DMS153 treated with DMSO at 0.1 percent for 48 hours (cell line): Measurements from ENCODE around the gene KRTAP2-1.
"Not testable (repeated sequence)": the region's sequence is repeated elsewhere in the genome, so short reads cannot be mapped to it uniquely, and the experiment has no call there.

Experiments
- DNase-seq: peaks from one replicate; lab custom pipeline; 2025; ENCODE audit not compliant: unreplicated experiment; lab: John Stamatoyannopoulos, UW

KRTAP2-1 gene

GRCh38 chr17:41013606-41014005 is 33.5 kb downstream of the KRTAP2-1 start:
- no peak for DNase-seq

DNA sequence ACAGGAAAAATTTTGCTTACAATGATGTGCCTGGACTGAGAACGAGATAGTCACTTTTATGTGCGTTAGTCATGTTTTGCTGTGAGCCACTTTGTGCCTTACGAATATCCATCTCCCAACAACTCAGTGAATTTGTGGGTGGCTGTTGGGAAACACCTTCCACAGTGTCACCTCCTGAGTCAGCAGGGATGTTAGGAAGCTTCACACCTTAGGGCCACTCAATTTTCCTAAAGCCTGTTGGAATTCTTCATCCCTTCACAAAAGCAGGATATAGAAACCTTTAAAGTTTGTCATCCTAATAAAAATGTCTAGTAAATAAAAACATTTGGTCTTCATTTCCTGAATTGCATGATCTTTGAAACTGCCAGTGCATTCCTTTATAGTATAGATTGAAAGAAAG is 33.9 kb downstream of the KRTAP2-1 start:
- no peak for DNase-seq

GRCh38 chr17:41012326-41013120 is 34.6 kb downstream of the KRTAP2-1 start:
- no peak for DNase-seq

- DNase-seq, result no peak
Observed at GRCh38 chr17:41010441-41010840, 36.7 kb downstream of the KRTAP2-1 start.

DNA sequence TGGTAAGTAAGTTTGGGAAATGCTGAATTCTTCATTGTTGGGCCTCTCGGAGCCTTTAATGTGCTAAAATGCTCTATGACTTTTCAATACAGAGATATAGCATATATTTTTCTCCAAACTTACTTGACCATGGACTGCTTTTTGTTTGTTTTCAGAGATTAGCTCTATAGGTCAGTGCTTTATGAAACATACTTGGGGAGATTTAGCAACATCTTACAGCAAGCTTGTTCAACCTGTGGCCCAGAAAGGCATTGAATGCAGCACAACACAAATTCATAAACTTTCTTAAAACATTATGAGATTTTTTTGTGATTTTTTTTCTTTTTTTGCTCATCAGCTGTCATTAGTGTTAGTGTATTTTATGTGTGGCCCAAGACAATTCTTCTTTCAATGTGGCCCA is 37.2 kb downstream of the KRTAP2-1 start:
- DNase-seq, result no peak

- DNase-seq, result peak; percentile 31
Observed at GRCh38 chr17:41009301-41009760, 37.8 kb downstream of the KRTAP2-1 start.

- no peak for DNase-seq
Observed at GRCh38 chr17:41008811-41009210, 38.3 kb downstream of the KRTAP2-1 start, which contains the start of gene KRTAP3-1. TSS of gene KRTAP3-1 (minus strand) at chr17:41009128. CDS start at chr17:41009074, 54 bp downstream.

DNA sequence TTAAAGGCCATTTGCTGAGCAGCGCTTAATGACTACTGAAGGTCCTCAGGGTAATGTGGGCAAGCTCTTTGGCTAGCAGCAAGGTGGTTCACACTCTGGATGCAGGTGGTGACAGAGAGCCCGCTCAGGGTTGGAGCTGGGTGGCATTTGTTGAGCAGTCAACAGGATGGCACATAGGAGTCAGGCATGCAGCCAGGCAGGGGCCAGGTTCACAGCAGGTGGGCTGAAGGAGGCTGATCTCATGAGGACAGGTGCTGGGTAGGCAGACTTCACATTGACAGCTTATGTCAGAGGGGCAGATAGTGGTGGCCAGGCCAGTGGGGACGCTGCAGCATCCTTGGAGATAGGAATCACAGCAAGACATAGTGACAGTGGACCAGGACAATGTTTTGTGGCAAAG is 42.7 kb downstream of the KRTAP2-1 start:
- DNase-seq, result no peak

DNA sequence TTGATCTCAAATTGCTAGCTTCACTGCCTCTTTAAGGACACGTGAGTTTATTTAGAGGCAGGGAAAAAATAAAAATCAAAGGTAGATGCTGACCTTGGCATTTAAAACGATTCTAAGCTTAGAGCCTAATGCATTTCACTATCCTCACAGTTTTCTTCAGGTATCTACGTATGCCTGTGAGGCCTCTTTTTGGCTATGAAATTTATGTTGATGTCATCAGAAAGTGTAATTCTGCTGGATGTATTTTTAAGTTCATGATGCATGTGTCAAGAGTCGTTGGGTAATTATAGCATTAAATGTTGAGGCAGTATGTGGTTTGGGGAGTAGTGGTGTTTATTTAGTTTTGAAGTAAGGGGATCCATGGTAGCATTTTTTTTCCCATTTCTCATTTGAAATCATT is 43.2 kb downstream of the KRTAP2-1 start:
- no peak for DNase-seq

GRCh38 chr17:41002814-41003213 is 44.3 kb downstream of the KRTAP2-1 start:
- no peak for DNase-seq

- no peak for DNase-seq
Observed at GRCh38 chr17:41001795-41002194, 45.3 kb downstream of the KRTAP2-1 start.

DNA sequence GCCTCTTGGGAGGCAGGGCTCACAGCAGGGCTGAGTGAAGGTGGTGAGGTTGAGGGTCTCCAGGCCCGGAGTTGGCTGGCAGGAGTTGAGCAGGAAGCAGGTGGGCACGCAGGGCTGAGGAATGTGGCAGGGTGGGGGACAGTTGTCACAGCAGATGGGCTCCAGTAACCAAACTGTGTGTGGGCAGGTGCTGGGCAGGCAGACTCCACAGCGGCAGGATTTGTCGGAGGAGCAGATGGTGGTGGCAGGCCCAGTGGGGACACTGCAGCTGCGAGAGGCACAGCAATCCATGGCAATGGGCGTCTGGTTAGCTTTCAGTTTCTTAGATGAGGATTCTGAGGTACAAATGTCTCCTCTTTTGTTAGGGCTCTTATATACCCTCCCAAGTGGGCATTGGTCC is 47.6 kb downstream of the KRTAP2-1 start, which contains the start of gene KRTAP3-2:
TSS of gene KRTAP3-2 (minus strand) at position 344 of the 400 bp plus-strand sequence. CDS start at position 291, 53 bp downstream.
- DNase-seq, result not testable (repeated sequence)

- DNase-seq, result no peak
Observed at GRCh38 chr17:40997361-40997760, 49.8 kb downstream of the KRTAP2-1 start.

DNA sequence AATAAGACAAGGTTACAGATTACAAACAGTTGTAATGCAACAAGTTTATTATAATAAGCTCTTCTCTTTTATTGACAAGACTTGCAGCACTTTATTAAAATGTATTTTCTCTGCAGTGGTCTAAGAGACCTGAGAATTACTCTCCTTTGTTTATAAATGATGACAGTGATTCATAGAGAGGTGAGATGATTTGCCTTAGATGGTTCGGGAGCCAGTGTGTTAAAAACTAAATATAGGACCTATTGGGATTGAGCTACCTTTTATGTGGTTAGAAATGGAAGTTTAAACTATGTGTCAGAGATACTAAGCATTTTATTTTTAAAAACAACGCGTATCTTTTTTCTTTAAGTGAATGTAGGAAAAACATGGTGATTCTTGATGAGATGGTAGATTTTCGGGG is 50.3 kb downstream of the KRTAP2-1 start:
- no peak for DNase-seq
